Cerebellar cortex (tissue), 1 donor: ENCODE data around the gene MAML3.
"Not testable (repeated sequence)": the region's sequence is repeated elsewhere in the genome, so short reads cannot be mapped to it uniquely, and the experiment has no call there.

ENCODE experiments used
- DNase-seq: peaks from one replicate; pipeline ENCODE4 v3.0.0-alpha.2; 2015; ENCODE audit warnings: low spot score

Gene MAML3

DNA sequence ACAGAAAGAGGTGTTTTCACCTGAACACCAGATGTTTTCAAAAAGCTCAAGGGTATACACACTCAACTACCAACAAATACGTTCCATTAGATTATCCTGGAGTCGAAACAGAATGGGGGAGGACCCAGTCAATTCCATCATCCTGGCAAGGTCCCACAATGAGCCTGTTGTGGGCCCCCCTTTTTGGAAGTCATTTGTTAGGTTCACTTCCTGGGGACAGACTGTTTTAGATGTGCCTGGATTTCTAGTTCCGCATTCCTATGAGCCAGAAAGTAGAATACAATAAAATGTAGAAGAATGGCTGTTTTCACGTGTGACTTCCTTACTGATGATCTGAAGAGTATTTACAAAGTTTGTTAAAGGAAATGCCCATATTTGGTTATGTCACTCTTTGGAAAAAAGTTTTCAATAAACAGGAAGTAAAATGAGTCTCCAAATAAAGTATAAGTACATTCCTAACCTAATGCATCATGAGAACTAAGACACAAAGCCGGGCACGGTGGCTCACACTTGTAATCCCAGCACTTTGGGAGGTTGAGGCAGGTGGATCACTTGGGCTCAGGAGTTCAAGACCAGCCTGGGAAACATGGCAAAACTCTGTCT is 192.5 kb downstream of the MAML3 start:
- DNase-seq = no peak

DNA sequence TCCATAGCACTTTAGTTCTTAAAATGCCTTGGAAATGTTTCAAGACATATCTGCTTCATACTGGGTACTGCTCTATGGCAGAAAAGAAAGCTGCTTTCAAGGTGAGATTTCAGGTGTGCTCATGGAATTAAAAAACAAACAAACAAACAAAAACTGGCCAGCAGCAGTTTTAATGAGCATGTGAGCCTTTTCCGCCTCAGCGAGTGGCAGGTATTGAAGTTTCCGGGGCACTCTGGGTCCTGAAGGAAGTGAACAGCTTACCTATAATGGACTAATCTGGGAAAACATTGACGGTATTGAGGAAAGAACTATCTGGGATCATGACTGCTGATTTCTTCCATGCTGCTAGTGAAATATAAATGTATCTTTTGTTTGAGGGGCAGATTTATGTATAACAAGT is 194.6 kb downstream of the MAML3 start:
- no peak for DNase-seq

DNA sequence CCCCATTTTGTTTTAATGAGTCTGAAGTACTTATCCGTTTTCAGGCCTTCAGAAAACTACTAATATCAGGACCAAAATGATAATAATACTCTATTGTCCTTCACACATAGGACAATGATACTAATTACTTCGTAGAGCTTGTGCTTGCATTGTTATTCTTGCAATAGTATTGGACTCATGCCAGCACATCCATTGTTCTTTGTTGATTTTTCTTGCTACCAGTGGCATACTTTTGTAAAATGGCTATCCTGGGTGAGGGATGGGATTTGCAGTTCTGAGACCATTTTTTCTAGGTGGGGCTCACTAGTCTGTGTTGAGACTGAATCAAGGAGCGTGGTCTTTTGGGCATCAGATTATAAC is 195.3 kb downstream of the MAML3 start:
- DNase-seq = no peak

DNA sequence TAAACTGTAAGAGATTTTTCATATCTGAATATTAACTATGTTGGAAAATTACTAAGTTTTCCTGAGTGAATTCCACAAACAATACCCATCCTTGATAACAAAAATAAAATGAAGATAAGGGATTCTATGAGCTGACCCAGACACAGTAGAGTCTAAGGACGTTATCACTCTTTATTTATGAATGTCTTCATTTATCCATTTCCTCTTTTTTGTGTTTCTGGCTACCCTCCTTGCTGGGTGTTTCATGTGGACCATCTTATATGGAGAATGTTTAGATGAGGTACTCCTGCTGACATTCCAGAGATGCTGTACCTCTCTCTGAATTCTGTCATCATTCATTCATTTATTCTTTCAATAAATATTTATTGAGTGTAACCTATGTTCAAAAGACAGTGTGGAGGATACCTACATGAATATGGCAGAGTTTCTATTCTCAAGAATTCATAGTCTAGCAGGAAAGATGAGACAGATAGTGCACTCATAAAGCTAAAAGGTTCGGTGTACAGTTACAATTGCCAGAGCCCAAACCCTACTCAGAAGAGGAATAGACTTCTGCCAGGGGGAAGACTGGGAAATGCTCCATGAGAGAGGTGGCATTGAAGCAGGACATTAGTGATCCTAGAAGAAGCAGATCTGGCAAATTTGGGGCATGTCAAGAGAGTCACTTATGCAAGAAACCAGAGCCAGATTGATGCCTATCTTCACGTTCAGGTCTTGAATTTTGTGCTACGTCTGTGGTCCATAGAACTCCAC is 195.8 kb downstream of the MAML3 start:
- no peak for DNase-seq

DNA sequence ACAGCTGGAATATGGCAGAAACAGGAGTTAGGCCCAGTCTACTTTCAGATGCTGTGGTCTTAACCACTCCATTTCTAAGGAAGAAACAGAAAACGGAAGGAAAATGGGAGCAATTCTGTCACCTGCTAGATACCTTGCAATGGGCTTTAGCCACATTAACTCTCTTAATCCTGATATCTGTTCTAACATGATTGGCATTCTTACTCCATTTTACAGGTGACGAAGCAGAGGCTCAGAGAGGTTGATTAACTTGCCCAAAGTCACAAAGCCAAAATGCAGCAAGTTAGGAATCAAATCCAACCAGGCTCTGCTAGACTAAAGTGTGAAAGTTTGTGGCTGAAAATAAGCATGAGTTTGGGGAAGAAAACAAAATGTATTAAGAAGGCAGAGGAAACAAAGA is 196.9 kb downstream of the MAML3 start:
- no peak for DNase-seq

DNA sequence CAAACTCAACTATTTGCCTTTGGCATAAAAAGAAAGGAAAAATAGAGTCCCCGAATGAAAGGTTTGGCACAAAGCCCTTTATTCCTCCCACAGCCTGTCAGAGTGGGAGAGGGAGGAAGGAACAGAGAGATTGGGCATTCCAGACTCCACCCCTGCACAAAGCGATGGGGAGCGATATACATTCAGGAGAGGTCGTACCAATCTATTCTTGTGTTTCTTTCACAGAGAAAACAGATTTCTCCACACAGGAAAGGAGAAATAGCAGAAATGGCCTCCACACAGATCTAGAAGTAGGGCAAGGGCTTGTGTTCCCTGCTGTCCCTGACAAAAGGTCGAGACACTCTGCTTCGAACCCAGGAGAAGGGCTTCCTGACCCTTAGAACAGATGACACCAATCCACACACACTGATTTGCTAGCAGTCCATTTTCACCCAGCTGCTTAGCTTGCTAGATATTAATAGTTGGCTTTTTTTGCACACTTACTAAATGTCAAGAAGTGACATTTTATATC is 197.4 kb downstream of the MAML3 start:
- peak; percentile 41 for DNase-seq

DNA sequence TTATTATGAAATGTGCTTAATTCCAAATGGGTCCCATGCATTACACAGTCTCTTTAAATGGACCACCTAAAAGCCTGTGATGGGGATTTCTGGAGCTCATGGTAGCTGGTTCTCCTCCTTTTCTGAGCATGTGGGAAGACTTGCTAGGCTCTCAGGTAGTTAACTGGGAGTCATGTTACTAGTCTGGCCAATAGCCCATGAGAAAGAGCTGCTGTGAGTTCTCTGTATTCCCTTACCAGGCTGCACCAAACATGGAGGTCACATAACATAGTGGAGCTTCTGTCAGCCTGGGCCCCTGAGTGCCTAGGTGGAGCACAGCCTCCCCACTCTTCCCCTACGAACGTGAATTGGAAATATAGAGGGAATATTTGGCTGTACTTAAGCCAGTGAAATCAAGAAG is 198.4 kb downstream of the MAML3 start:
- no peak for DNase-seq

DNA sequence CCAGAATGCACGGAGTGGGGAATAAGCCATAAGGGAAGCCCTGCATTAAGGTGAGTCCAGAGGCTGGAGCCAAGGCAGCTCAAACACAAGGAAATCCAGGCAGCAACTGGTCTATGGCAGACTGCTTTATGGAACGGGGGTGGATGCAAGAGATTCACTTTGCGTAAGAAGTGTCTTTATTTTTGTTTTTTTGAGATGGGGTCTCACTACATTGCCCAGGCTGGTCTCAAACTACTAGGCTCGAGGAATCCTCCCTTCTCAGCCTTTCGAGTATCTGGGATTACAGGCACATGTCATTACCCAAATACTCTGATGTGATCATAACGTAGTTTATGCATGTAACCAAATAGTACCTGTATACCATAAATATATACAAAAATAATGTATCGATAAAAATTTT is 199.5 kb downstream of the MAML3 start:
- no peak for DNase-seq

DNA sequence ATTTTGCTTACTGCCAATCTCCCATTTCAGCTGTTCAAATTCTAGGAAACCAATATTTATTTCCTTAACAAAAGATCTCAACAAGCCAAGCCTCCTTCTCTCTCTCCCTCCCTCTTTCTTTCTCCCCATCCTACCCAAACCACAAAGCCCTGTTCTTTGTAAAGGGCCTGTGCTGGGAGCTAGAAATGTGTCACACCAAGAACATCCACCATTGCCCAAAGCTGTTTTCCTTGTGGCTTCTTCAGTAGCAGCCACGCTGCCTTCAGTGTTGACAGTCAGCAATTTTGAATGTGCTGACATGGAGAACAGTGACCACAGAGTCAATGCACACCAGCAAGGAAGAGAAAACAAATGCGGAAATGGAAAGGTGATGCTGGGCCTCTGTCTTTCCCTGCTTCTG is 203.0 kb downstream of the MAML3 start:
- no peak for DNase-seq

DNA sequence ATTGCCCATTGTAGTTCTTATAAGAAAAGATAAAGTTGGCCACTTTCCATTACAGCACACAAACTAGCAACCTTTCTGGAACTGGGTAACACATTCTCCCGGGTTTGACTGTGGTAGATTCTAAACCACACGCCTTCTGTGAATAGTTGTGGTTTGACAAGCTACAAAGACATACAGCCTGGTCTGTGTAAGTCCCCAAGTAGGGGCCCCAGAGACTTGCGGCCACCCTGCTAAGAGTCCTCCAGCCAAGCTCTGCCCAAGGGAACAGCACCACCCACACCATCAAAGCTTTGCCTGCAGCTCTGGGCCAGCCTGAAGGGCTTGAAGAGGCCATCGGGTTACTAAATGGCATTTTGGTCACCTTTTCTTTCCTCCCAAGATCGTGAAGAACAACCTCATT is 203.4 kb downstream of the MAML3 start:
- no peak for DNase-seq

DNA sequence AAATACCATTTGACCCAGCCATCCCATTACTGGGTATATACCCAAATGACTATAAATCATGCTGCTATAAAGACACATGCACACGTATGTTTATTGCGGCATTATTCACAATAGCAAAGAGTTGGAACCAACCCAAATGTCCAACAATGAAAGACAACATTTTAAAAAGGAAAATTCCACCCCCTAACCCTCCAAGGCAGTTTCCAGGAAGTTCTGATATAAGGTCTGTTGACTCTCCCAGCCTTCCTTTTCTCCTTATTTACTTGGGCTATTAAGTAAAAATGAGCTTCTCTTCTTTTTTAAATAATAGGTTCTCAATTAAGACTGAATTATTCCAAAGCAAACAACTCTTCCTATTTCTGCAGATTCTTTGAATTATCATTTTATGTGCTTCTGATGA is 209.1 kb downstream of the MAML3 start:
- DNase-seq = not testable (repeated sequence)

DNA sequence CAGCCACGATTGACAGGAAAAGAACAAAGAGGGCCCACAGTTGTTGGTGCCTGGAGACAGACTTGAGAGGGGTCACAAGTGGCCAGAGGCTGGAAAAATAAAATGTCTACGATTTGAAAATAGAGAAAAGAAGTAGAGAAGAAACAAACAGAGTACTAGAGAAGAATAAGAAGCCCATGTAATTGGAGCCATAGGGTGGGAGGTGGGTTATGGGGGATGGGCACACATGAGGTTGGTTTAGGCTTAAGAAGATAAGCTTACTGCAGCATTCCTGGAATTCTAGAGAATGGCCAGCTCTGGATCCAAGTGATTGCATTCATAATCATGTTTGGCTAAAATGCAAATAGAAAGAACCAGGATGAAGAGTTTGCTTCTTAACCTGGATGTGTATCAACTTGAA is 210.7 kb downstream of the MAML3 start:
- no peak for DNase-seq

DNA sequence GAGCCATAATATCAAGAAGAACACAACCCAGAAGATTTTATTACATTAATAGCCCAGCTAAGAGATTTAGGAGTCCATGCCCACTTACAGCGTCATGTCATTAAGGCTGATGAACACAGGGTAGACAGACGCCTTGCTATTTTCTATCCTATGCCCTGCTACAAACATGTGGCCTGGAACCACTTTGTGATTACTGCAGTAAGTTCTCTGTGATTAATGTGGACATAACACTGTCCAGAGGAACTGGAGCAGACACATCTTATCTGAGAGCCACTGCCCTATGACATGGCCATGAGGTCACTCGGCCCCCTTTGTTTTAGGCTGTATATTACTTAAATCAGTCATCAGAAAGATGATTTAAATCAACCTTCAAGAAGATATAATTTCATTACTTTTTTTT is 211.7 kb downstream of the MAML3 start:
- DNase-seq = no peak

DNA sequence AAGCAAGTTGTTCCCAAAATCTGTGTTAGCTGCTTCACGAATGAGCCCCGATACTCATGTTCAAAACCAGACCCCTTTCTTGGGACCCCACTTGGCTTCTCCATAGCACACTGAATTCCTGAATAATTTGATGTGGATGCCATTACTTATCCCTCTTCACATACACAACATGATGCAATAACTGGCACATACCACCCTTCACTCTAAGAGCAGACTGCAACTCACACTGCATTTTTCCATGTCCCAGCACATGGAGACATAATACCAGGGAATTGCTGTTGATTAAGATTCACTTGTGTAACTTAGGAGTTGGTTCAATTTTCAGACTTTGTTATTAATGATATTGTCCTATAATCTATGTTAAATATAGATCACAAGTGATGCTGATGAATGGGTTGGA is 213.4 kb downstream of the MAML3 start:
- no peak for DNase-seq

DNA sequence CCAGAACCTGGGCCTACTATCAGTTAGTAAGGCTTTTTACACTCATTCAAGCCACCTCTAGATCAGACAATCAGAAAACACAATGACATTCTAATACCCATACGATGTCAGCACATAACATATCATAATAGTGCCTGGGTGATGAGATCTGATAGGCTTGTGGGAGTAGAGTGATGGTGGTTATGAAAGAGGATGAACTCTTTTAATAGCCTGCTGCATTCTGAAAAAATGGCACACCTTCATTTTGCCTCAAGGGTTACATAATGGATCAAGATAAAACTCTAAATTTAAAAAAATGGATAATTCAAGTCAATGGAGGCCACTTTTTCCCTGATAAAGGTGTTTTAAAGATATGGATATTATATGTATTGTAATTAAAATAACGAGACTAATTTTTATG is 215.6 kb downstream of the MAML3 start:
- no peak for DNase-seq

DNA sequence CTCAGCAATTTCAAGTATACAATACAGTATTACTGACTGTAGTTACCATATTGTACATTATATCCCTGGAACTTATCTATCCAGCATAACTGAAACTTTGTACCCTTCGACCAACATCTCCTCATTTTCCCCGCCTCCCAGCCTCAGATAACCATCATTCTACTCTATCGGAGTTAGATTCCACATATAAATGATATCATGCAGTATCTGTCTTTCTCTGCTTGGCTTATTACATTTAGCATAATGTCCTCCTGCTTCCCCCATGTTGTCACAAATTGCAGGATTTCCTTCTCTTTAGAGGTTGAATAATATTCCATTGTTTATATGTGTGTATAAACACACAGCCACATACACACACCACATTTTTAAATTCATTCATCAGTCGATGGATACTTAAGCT is 218.1 kb downstream of the MAML3 start:
- DNase-seq = no peak

DNA sequence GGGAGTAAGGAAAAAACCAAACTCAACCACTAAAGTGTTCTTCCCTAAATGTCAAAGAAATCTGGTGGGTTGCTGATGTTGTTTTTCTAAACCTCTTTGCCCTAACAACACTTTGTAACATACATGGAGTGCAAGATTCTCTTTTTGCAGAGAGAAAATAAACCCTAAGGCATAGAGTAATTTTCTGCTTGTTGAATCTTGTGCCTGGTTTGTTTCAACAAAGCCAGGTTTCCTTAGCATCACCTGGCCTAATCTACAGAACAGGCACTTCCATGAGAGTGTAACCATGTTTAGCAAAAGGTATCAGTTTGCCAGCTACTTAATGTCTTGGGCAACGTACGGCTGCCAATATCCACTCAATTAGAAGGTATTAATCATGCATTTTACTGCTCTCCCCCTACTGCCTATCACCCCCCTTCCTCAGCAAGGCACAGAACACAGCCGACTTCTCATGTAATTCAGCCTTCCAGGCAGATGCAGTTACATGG is 219.2 kb downstream of the MAML3 start:
- DNase-seq = no peak

DNA sequence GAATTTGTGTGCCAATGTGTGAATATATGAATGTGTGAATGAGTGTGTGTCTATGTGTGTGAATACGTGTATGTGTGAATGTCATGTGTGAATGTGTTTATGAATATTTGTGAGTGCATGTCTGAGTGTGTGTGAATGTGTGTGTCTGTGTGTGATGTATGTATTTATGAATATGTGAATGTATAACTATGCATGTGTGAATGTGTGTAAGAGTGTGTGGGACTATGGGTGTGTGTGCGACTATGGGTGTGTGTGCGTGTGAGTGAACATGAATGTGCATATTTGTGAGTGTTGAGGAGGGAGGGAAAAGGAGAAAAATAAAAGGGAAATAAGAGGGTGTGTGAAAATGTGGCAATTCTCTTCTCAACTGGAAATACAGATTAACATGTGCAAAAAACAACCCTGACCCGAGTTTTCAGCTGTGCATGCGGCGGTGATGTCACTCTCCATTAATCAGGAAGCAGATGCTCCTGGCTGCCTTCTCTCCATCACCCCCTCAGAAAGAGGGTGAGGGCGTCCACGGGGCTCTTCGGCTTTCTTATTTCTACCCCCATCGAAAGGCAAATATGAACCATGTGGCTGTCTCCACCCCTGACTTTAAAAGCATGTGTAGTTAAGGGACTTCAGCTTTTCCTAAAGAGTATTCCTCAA is 219.8 kb downstream of the MAML3 start:
- DNase-seq = no peak

DNA sequence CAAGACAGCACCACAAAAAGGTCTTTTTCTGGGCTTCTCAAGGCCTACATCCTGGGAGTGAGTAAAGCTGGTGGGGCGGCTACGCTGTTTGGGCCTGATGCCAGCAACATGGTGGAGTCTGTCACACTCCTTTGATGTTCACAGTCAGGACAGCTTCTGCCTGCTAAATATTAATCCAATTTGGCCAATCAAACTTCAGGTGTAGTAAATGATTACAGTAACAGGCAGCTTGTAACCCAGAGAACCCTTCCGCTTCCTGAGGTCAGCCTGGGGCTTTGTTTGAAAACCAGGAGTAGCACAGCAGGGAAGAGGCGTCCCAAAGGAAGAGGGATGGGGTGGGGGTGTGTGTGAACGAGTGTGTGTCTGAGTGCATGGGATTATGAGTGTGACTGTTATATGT is 220.4 kb downstream of the MAML3 start:
- DNase-seq = no peak

DNA sequence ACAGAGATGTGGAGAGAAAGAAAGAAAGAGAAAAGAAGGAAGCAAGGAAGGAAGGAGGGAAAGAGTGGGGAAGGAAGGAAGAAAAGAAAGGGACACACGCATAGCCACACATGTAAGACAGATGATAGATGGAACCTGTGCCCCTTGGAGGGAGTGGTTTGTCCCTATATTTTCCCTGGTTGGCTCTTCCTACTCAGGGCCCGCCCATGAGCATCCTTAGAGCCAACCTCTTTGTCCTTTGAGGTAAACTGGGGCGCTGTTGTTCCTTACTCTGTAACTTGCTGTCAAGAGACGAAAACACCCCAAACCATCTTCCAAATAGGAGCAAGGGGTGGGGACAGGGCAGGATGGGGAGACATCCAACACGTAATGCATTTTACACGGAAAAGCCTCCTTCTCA is 220.9 kb downstream of the MAML3 start:
- DNase-seq = no peak

DNA sequence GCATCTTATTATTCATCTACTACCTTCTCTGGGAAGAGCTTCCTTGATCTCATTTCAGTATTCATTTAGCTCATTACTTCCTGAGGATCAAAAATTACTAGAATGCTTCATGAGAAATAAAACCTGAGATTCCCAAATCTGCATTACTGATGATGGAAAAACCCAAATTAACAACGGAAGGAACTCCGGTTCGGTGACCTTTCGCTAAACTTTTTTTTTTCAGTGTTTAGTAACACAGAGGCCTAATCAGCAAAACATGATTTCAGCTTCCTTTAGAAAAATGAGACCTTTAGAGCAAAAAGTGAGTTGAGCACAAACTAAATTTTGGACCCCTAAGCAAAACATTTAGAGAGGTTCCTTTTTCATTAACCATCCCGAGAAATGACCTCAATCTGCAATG is 229.2 kb downstream of the MAML3 start:
- DNase-seq = no peak

DNA sequence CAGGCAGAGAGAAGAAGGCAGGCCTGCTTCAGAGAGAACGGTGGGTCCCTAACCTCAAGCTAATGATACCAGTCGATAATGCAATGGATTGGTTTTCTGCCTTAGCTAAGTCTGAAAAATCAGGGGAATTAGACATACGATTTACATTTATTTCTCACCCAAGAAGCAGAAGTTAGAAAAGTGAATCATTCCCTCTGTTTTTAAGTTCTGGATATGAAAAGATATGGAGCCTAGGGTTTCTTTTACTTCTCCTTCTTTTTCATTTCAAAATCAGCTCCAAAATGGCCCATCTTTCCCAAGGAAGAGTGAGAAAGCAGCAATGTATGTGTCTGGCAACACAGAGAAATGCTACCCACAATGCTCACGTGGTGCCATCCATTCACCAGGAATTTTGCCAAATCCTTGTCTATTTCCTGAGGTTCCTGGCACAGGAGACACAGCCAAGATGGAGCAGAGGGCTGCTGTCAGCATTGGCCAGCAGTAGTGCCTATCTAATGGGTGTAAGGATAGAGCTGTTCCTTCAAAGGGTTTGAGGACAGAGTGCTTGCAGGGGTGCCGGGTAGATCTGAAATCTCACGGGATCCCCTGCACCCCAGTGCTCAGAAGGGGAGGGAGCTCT is 231.5 kb downstream of the MAML3 start:
- DNase-seq = peak; percentile 88
